ENCODE measurements around the gene GNAI3.

The GNAI3 gene

GRCh38 chr1:109589177-109589576 is 40.8 kb downstream of the GNAI3 start:
- in situ Hi-C loops (cut with MboI; ENCODE audit: low sequenced_read_pairs): no loop called here

DNA sequence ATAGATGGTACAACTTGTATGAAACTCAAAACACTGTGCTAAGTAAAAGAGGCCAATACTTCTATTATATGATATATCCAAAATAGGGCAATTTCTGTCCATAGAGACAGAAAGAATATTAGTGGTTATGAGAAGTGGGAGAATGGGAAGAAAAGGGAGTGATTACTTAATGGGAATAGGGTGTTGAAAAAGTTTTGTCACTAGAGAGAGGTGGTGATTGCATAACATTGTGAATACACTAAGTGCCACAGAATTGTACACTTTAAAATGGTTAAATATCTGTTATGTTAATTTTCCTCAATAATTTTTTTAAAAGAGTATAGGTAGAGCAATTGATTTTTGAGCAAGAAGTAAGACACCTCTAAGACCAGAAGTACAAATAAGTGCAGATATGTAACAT is 41.3 kb downstream of the GNAI3 start:
- in situ Hi-C loops (cut with MboI; ENCODE audit: low sequenced_read_pairs): no loop called here

DNA sequence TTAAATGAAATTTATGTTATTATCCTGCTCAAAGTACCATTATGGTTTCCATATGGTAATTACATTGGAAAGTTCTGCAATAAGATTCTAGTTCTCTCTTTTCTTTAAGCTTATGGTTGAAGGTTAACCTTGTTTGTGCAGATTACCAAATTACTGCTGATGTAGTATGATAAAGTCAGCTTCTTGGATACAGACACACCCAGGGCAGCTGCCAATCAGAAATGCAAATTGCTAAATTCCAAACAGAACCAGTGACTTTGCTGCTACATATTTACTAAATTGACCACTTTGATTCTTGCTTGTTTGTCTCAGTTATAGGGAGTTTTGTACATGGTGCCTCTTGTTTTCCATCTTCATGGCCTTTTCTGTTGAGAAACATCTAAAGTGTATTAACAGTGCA is 44.5 kb downstream of the GNAI3 start:
- in situ Hi-C loops (cut with MboI; ENCODE audit: low sequenced_read_pairs): no loop called here

GRCh38 chr1:109595531-109595930 is 47.1 kb downstream of the GNAI3 start:
- in situ Hi-C loops (cut with MboI; ENCODE audit: low sequenced_read_pairs): no loop called here

DNA sequence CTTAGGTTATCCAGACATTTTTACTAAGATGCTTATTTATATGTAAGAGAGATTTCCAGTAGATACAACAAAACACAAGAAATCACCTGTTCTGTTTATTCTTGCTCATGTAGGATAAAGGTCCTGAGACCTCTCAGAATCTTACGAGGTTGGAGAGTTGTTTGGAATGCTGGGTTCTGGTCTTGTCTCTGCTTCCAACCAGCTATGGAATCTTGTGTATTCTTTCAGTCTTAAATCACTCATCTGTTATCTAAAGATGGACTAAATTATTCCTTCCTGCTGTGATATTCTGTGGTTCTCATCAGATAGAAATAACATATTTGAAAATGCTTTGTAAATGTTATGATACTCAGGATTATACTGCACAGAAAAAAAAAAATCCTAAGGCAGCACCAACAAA is 49.7 kb downstream of the GNAI3 start:
- in situ Hi-C loops (cut with MboI; ENCODE audit: low sequenced_read_pairs): no loop called here

- in situ Hi-C loops (cut with MboI; ENCODE audit: low sequenced_read_pairs): no loop called here
Observed at GRCh38 chr1:109598655-109599054, 50.2 kb downstream of the GNAI3 start.

DNA sequence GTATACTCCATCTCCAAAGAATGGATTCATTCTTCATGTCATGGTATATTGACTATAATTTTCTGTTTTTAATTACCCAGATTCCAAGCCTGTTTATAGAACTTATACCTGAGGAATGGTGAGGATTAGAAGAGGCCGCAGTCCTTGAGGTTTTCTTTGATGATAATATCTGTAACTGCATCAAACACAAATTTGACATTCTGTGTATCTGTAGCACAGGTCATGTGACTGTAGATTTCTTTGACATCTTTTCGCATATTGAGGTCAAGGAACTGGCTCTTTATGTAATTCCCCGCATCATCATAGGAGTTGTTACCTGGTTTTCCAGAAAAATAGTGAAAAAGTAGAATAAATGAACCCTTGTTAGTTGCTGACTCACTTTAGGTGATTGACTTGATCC is 54.8 kb downstream of the GNAI3 start:
- in situ Hi-C loops (cut with MboI; ENCODE audit: low sequenced_read_pairs): no loop called here

- in situ Hi-C loops (cut with MboI; ENCODE audit: low sequenced_read_pairs): no loop called here
Observed at GRCh38 chr1:109605381-109605780, 57.0 kb downstream of the GNAI3 start.

- in situ Hi-C loops (cut with MboI; ENCODE audit: low sequenced_read_pairs): no loop called here
Observed at GRCh38 chr1:109609881-109610280, 61.5 kb downstream of the GNAI3 start.

- in situ Hi-C loops (cut with MboI; ENCODE audit: low sequenced_read_pairs): no loop called here
Observed at GRCh38 chr1:109610609-109611307, 62.3 kb downstream of the GNAI3 start.

DNA sequence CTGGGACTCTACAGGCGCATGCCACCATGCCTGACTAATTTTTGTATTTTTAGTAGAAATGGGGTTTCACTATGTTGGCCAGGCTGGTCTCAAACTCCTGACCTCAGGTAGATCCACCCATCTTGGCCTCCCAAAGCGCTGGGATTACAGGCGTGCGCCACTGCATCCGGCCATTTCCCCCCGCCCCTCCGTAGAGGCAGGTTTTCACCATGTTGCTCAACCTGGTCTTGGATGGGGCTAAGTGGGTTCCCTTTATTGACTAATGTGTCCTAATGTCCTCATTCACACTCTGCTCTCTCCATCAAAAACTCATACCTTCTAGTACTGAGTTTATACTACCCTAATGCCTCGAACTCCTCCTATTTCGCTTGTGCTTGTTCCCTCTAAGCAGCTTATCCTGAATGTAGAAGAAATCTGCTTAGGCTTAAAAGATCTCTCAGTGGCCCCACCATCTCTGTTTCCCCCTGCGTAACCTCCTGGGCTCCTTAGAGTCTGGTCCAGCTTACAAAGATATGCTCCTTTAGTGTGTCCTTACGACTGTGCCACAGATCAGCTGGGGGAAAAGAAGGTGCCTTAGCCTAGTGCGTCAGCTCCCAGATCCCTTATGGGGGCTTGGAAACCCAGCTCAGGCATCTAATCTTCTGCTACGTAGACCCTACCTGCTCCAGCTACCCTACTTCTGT is 63.0 kb downstream of the GNAI3 start:
- in situ Hi-C loops (cut with MboI; ENCODE audit: low sequenced_read_pairs): no loop called here

DNA sequence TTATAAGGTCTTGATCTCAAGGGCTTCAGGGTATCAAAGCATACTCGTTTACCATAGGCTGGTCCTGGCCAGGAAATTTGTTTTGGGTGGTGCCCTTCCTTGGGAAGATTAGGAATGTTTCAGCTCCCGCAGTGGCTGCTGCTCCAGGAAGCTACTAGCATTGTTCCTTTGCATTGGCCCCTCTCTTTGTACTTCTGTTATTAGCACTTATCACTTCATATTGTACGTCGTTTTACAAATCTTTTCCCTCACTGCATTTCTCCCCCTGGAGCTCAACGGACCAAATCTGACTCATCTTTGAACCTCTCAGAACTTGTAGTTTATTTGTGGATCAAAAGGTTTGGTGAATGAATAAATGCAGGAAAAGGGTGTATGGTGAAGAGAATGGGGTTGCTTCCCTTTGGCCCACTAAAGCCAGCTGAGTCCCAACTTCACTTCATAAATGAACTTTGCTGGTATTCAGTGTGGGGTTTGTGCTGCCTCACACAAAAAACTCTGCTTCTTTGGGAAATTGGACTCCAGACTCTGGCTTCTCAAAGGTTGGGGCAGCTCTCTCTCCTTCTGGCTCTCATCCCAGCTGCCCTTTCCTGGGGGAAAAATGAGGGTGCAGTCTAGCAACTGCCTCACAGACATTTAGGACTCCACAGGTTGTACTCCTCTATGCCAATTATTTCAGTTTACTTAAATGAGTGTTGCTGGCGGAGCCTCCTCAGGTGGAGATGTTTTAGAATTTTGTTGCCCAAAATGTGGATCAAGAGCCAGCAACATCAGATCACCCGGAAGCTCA is 65.1 kb downstream of the GNAI3 start:
- in situ Hi-C loops (cut with MboI; ENCODE audit: low sequenced_read_pairs): no loop called here

- in situ Hi-C loops (cut with MboI; ENCODE audit: low sequenced_read_pairs): no loop called here
Observed at GRCh38 chr1:109615879-109616278, 67.5 kb downstream of the GNAI3 start.

GRCh38 chr1:109616391-109616790 is 68.0 kb downstream of the GNAI3 start:
- in situ Hi-C loops (cut with MboI; ENCODE audit: low sequenced_read_pairs): no loop called here

DNA sequence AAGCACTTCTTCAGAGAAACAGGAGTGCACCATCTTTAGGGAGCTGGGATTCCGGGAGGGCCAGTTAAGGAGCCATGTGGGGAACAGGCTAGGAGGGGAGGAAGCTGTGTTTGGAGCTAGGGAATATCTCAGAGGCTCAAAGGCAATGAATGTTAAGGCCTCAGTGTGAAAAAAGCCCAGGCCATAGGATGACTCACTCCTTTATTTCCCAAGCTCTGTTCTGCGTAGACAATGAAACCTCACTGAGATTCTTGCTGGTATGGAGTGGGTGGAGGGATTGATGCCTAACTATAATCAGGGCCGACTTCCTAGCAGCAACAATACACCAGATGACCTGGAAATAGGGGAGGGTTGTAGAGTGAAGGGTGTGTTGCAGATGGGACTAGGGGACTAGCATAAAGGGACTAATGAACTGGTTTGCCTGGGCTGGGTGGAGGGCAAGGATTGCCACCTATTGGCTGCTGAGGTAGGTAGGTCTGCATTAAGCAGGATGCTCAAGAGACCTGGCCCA is 68.9 kb downstream of the GNAI3 start:
- in situ Hi-C loops (cut with MboI; ENCODE audit: low sequenced_read_pairs): no loop called here

DNA sequence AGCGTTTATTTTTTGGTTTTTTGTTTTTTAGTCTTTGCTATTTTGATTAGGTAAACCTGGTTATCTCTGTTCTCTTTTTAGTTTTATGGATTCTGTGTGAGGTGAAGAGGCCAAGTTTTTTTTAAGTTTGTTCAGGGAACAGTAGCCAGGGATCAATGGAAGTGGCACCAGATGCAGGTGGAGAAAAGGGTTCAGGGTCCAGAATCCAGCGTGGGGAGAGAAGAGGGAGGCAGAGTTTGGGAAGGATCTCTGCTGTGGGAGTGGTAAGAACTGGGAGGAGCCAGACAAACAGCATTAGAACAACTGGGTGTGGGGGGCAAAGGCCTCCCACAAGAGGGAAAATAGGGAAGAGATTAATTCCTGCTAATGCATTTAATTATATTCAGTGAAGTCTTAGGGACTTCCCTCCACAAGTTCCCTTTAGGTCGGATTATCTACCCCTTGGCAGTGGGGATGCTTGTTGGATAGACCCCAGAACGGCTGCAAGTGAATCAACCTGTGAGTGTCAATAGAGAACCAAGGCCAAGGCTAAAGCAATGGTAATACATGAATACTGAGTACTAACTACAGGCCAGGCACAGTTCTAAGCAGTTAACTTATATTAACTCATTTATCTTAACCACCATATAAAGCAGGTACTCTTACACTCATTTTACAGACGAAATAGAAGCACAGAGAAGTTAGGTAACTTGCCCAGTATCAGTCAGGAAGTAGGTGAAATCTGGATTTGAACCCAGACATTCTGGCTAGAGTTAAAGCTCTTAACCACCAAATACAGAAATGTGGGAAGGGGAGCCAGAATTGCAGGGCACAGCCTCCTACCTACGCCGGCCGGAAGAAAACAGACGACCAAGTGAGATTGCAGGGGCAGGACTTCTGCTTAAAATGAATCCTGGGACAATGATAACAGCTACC is 70.5 kb downstream of the GNAI3 start:
- in situ Hi-C loops (cut with MboI; ENCODE audit: low sequenced_read_pairs): no loop called here

GRCh38 chr1:109619576-109620400 is 71.4 kb downstream of the GNAI3 start, which contains the start of the genes AMPD2 and GNAT2:
Gene AMPD2, plus strand, starts transcription at chr1:109619837. Its CDS starts 1,339 bp downstream, at chr1:109621176.
Gene GNAT2, minus strand, starts transcription at chr1:109619616. Its CDS starts 6,746 bp downstream, at chr1:109612870.
- in situ Hi-C loops (cut with MboI; ENCODE audit: low sequenced_read_pairs): no loop called here

DNA sequence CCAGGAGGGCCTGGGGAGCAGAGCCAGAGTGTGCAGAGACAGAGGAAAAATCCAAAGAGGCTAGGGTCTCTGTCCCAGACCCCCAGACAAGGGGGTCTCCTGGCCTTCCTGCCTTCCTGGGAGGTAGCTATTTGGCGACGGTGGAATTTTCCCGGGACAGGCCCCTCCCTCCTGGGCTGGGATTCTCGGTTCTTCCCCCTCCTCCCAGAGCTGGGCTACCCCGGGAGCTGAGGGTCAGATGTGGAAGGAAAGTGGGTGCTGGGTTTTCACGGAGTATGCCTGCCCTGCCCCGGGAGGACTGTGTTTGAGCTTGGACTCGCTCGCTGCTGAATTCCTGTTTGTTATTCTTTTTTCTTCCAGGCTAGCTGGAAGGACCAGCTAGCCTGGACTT is 72.0 kb downstream of the GNAI3 start:
- in situ Hi-C loops (cut with MboI; ENCODE audit: low sequenced_read_pairs): no loop called here

DNA sequence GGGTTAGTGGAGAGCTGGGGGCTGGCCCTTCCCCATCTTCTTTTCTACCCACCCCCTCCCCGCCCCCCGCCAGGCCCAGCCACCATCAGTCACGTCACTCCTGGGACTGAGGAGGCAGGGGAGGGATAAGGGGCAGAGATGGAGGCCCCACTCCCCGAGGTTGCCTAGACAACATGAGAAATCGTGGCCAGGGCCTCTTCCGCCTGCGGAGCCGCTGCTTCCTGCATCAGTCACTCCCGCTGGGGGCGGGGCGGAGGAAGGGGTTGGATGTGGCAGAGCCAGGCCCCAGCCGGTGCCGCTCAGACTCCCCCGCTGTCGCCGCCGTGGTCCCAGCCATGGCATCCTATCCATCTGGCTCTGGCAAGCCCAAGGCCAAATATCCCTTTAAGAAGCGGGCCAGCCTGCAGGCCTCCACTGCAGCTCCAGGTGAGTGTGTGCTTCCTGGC is 72.4 kb downstream of the GNAI3 start:
- in situ Hi-C loops (cut with MboI; ENCODE audit: low sequenced_read_pairs): no loop called here
